PC-9 (cell line): ENCODE data around the gene MAN1A1. TPM values are rescaled to one million over a fixed set of nuclear protein-coding genes. Genes with fewer than 3 reads are reported as not detected.

ENCODE experiments used
- BruUV-seq: library from RNA; stranded (reverse); fragments of 400-500 nt; replicated peaks from 2 replicates; lab custom pipeline; 2021; lab: Mats Ljungman, UMichigan
- CTCF ChIA-PET: fragments of 300-600 bp; sonication (Branson Sonifier 250); formaldehyde crosslinking; loops from one replicate; lab custom pipeline; 2022; ENCODE audit warnings: antibody characterized with exemption; lab: Charles Lee
- POLR2A ChIA-PET: fragments of 300-600 bp; sonication (Branson Sonifier 250); formaldehyde crosslinking; loops from one replicate; lab custom pipeline; 2022; ENCODE audit warnings: antibody characterized with exemption; ENCODE audit not compliant: unreplicated experiment; lab: Charles Lee
- DNase-seq, 2 experiments: peaks; one replicate each; pipeline versions ENCODE4 v3.0.0 to v3.0.0-alpha.2; 2015 to 2022; ENCODE audit warnings: mixed read lengths in 1 of 2
- H2AFZ ChIP-seq: fragments of 200-600 bp; sonication (generic); 2 replicates; pipeline ENCODE4 v1.8.1; 2017; ENCODE audit warnings: antibody characterized with exemption
- H3F3A ChIP-seq: fragments of 200-600 bp; sonication (generic); 2 replicates; pipeline ENCODE4 v1.8.1; 2017; ENCODE audit warnings: antibody characterized with exemption, mild to moderate bottlenecking, low read depth; ENCODE audit not compliant: insufficient read depth
- H3K27ac ChIP-seq: fragments of 200-600 bp; sonication (generic); 2 replicates; pipeline ENCODE4 v1.6.1; 2016; ENCODE audit warnings: mixed run types
- H3K27me3 ChIP-seq: fragments of 200-600 bp; sonication (generic); 2 replicates; pipeline ENCODE4 v1.6.1; 2016; ENCODE audit warnings: low read depth, mixed run types; ENCODE audit not compliant: insufficient read depth
- H3K36me3 ChIP-seq: fragments of 200-600 bp; sonication (generic); 2 replicates; pipeline ENCODE4 v1.6.1; 2016; ENCODE audit warnings: low read depth, mixed run types
- H3K4me1 ChIP-seq: fragments of 200-600 bp; sonication (generic); replicated peaks from 2 replicates; pipeline ENCODE4 v1.6.1; 2016; ENCODE audit warnings: mixed run types; ENCODE audit not compliant: insufficient read depth
- H3K4me2 ChIP-seq: fragments of 200-600 bp; sonication (generic); 2 replicates; pipeline ENCODE4 v1.6.1; 2017; ENCODE audit warnings: mixed run types
- H3K4me3 ChIP-seq: fragments of 200-600 bp; sonication (generic); 2 replicates; pipeline ENCODE4 v1.6.1; 2016; ENCODE audit warnings: mixed run types
- H3K79me2 ChIP-seq: fragments of 200-600 bp; sonication (generic); 2 replicates; pipeline ENCODE4 v1.6.1; 2017; ENCODE audit warnings: low read depth, mixed run types
- H3K9me2 ChIP-seq: fragments of 200-600 bp; sonication (generic); 2 replicates; pipeline ENCODE4 v1.8.1; 2017; ENCODE audit warnings: mild to moderate bottlenecking; ENCODE audit not compliant: insufficient read depth
- H3K9me3 ChIP-seq: fragments of 200-600 bp; sonication (generic); 2 replicates; pipeline ENCODE4 v1.8.1; 2016; ENCODE audit warnings: low read depth; ENCODE audit not compliant: insufficient read depth
- H4K20me1 ChIP-seq: fragments of 200-600 bp; sonication (generic); 2 replicates; pipeline ENCODE4 v1.8.1; 2017; ENCODE audit not compliant: insufficient read depth
- CTCF ChIP-seq: fragments of 200-600 bp; sonication (generic); conservative IDR thresholded peaks from 2 replicates; pipeline ENCODE4 v1.6.1; 2017; ENCODE audit warnings: mixed run types, antibody characterized with exemption, mild to moderate bottlenecking, moderate library complexity
- EZH2 ChIP-seq: fragments of 200-600 bp; sonication (generic); IDR thresholded peaks from 2 replicates; pipeline ENCODE4 v1.8.0; 2017; ENCODE audit warnings: antibody characterized with exemption, low read depth
- intact Hi-C: fragments of 100-400 bp; cut with micrococcal nuclease; formaldehyde crosslinking; loops from one replicate; pipeline ENCODE4 v1.10.0; 2022; ENCODE audit not compliant: unreplicated experiment
- total RNA-seq: library from RNA; stranded (reverse); gene quantifications from 2 replicates; pipeline ENCODE4 v1.2.3, GENCODE V29; 2021

The MAN1A1 gene
- total RNA-seq, 1 experiment from 2014 or later: 13.4 TPM

- TF ChIP-seq CTCF (no peak), EZH2 (no peak)
- no peak for DNase-seq
- Histone ChIP-seq H4K20me1 (no peaks in the 10 kb centered on the region), H3K4me1 (no peaks in the 10 kb centered on the region), H3K4me2 (no peak overlapping the region), H3K4me3 (no peak overlapping the region), H3F3A (no peaks in the 10 kb centered on the region), H3K79me2 (no peaks in the 10 kb centered on the region), H2AFZ (no peak overlapping the region), H3K9me2 (no peaks in the 10 kb centered on the region), H3K27ac (no peak overlapping the region), H3K36me3 (no peaks in the 10 kb centered on the region), H3K27me3 (no peaks in the 10 kb centered on the region), H3K9me3 (no peaks in the 10 kb centered on the region)
- ChIA-PET POLR2A (no interaction called here), CTCF (no interaction called here)
- no TSS peak for BruUV-seq
- intact Hi-C loops: no loop called here
Measured at GRCh38 chr6:119234941-119235340, 114.6 kb downstream of the MAN1A1 start.

DNA sequence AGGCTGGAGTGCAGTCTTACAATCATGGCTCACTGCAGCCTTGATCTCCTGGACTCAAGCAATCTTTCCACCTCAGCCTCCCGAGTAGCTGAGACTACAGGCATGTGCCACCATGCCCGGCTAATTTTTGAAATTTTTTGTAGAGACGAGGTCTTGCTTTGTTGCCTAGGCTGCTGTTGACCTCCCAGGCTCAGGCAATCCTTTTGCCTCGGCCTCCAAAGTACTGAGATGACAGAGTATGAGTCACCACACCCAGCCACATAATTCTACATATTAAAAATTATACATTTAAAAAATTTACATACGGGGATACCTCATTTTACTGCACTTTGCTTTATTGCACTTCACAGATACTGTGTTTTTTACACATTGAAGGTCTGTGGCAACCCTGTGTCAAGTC lies 115.1 kb downstream of the MAN1A1 start:
- no peaks in the 10 kb centered on the region for H3K36me3 ChIP-seq
- intact Hi-C loops: no loop called here
- no TSS peak for BruUV-seq
- no peak overlapping the region for H2AFZ ChIP-seq
- DNase-seq: no peak
- CTCF ChIA-PET: no interaction called here
- no peak overlapping the region for H3K4me2 ChIP-seq
- no peaks in the 10 kb centered on the region for H3F3A ChIP-seq
- no peaks in the 10 kb centered on the region for H3K27me3 ChIP-seq
- no peaks in the 10 kb centered on the region for H3K9me3 ChIP-seq
- no peaks in the 10 kb centered on the region for H4K20me1 ChIP-seq
- POLR2A ChIA-PET: no interaction called here
- no peaks in the 10 kb centered on the region for H3K79me2 ChIP-seq
- no peak overlapping the region for H3K4me3 ChIP-seq
- H3K4me1 ChIP-seq: no peaks in the 10 kb centered on the region
- no peaks in the 10 kb centered on the region for H3K9me2 ChIP-seq
- no peak for TF ChIP-seq EZH2
- no peak for TF ChIP-seq CTCF
- no peak overlapping the region for H3K27ac ChIP-seq

- H3K4me2 ChIP-seq: no peak overlapping the region
- H3K79me2 ChIP-seq: no peaks in the 10 kb centered on the region
- no TSS peak for BruUV-seq
- no peaks in the 10 kb centered on the region for H3K9me2 ChIP-seq
- H2AFZ ChIP-seq: no peak overlapping the region
- no peaks in the 10 kb centered on the region for H3F3A ChIP-seq
- H3K4me3 ChIP-seq: no peak overlapping the region
- no peaks in the 10 kb centered on the region for H4K20me1 ChIP-seq
- ChIA-PET CTCF (no interaction called here), POLR2A (no interaction called here)
- no peaks in the 10 kb centered on the region for H3K4me1 ChIP-seq
- DNase-seq: no peak
- intact Hi-C loops: no loop called here
- TF ChIP-seq CTCF (no peak), EZH2 (no peak)
- H3K27me3 ChIP-seq: no peaks in the 10 kb centered on the region
- H3K9me3 ChIP-seq: no peaks in the 10 kb centered on the region
- H3K27ac ChIP-seq: no peak overlapping the region
- H3K36me3 ChIP-seq: no peaks in the 10 kb centered on the region
Measured at GRCh38 chr6:119233312-119233984, 116.1 kb downstream of the MAN1A1 start.
